ENCODE measurements around the gene MRPS25.

The MRPS25 gene

DNA sequence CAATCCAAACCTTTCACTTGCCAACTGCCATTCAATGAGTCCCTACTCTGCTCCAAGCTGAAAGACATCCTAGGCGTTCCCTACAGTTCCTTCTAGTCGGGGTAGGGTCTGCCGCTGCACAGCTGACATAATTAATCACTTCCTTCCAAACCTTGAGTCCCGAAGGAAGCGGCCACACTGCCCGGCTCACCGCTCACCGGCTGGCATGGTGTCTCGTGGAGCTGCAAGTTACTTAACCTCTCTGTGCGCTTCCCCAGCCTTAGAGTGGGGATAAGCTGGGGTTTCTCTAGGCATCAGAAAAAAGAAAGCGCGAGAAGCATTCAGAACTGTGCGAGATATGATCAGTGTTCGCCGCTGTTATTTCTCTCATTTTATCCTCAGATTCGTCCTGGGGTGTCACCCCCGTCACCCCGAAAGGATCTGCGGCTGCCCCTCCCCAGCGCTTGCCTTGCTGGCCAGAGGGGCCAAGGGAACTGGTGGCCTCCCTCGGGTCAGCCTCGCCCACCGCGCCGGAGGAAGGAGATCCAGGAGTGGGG is 748 bp downstream of the MRPS25 start:
- Mint-ChIP-seq H3K9me3 (no peaks in the 10 kb centered on the region), H3K36me3 (ENCODE audit: low read depth) (peaks cover 38% of the 10 kb centered on the region), H3K4me1 (ENCODE audit: low read depth) (peaks cover 33% of the 10 kb centered on the region), H3K27ac (peak overlapping the region; percentile 99), H3K27me3 (no peaks in the 10 kb centered on the region), H3K4me3 (peak overlapping the region; percentile 98)
- no peak for DNase-seq

DNA sequence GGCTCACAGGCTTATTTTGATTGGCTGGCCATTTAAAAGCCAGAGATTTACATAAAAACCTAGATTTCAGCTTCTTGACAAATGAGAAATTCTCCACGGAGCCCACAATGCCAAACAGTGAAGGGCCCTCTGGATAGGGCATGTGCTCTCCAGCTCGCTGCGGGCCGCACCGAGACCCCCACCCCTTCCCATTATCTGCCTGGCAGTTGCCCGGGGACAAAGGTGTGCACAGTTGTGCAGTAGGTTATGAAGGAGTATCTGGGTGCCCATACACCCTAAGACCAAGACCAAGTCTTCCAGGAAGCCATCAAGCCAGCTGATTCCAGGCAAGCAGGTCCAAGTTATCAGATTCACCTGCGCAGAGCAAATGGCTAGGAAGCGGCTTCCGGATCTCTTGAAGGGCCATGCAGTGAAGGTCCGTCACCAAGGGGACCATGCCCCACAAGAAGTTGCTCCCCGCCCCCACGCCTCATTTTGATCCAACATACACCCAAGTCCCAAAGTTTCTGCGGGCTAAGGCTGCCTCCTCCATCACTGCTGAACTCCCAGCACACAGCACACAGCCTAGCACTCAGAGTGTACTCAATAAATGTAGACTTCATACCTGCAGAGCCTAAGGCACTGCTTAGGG is 1.3 kb downstream of the MRPS25 start:
- Mint-ChIP-seq H3K27ac (peak overlapping the region; percentile 99), H3K36me3 (ENCODE audit: low read depth) (peaks cover 44% of the 10 kb centered on the region), H3K4me3 (peak overlapping the region; percentile 98), H3K9me3 (no peaks in the 10 kb centered on the region), H3K4me1 (ENCODE audit: low read depth) (peaks cover 33% of the 10 kb centered on the region), H3K27me3 (no peaks in the 10 kb centered on the region)
- no peak for DNase-seq

DNA sequence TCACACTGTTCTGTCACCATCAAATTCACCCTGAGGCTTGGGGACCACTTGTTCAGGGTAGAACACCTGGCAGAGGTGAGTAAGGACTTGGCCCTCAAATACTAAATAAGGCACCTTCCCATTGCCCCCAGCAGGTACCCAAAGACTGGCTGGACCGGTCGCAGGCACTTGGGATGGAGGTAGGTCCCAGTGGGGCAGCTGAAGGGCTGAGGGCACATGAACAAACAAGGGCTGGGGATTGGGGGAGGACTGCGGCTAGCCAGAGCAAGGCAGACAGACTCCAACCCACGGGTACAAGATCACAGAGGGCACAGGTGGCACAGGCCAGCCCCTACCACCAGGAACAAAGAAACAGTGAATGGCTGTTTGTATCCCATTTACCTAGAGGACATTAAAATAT is 1.9 kb downstream of the MRPS25 start:
- Mint-ChIP-seq H3K36me3 (ENCODE audit: low read depth) (peaks cover 50% of the 10 kb centered on the region), H3K4me1 (ENCODE audit: low read depth) (peaks cover 37% of the 10 kb centered on the region), H3K27me3 (no peaks in the 10 kb centered on the region), H3K27ac (peak overlapping the region; percentile 99), H3K4me3 (peak overlapping the region; percentile 98), H3K9me3 (no peaks in the 10 kb centered on the region)
- no peak for DNase-seq

DNA sequence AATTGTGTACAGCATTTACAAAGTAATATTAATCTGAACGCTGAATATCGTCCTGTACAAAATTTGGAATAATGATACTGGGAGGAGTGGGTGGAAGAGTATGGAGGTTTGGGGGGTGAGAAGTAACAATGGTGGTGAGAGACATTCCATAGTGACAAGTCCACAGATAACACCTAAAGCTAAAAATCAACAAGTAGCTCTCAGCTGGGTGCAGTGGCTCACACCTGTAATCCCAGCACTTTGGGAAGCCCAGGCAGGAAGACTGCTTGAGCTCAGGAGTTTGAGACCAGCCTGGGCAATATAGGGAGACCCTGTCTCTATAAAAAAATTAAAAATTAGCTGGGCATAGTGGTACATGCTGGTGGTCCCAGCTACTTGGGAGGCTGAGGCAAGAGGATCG is 5.1 kb downstream of the MRPS25 start:
- no peaks in the 10 kb centered on the region for H3K9me3 Mint-ChIP-seq
- DNase-seq, result no peak
- no peak overlapping the region for H3K4me3 Mint-ChIP-seq
- peaks cover 54% of the 10 kb centered on the region for H3K4me1 Mint-ChIP-seq (ENCODE audit: low read depth)
- H3K27me3 Mint-ChIP-seq, result no peaks in the 10 kb centered on the region
- peak overlapping the region; percentile 60 for H3K27ac Mint-ChIP-seq
- peaks cover 80% of the 10 kb centered on the region for H3K36me3 Mint-ChIP-seq (ENCODE audit: low read depth)

DNA sequence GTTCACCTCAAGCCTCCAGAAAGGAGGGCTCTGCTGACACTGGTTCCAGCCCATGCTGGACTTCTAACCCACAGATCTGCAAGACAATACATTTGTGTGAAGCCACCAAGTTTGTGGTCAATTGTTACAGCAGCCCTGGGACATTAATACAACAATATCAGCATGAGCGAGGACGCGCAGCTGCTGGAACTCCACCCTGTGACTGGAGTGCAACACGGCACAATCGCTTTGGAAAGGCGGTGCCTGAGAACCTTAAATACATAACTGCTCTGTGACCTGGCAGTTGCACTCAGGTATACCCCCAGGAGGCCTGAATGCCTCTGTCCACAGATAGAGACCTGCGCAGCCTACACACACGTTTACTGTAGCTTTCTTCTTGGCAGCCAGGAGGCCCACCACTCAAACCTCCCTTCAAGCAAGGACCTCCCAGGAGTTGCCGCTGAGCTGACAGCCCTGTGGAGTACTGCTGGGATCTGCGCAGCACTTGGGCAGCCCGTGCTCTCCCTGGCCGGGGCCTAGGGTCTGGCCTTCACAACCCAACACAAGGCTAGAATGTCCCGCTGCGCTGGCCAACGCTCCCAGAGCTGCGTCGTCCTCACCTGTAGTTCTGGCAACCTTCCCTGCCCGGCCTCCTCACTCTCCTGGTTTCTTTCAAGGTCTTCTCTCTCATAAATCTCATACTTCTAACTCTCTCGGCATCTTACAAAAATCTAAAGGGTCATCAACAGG is 8.3 kb downstream of the MRPS25 start:
- Mint-ChIP-seq H3K36me3 (ENCODE audit: low read depth) (peaks cover 91% of the 10 kb centered on the region), H3K4me1 (ENCODE audit: low read depth) (peaks cover 63% of the 10 kb centered on the region), H3K9me3 (no peaks in the 10 kb centered on the region), H3K27me3 (no peaks in the 10 kb centered on the region), H3K27ac (no peak overlapping the region), H3K4me3 (no peak overlapping the region)
- no peak for DNase-seq

DNA sequence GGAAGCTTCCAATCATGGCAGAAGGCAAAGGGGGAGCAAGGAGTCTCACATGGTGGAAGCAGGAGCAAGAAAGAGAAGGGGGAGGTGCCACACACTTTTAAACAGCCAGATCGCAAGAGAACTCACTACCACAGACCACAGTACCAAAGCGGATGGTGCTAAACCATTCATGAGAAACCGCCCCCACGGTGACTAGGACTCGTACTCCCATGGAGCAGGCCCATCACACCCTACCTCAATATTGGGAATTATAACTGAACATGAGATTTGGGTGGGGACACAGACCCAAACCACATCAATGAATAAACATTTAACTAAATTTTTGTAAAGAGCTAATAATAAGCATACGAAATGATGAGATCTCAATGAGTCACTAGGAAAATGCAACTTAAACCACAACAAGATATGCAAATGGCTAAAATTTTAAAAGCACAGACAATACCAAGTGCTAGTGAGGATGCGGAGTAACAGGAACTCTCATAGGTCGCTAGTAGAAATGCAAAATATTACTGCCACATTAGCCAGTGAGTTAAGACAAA is 10.0 kb downstream of the MRPS25 start:
- Mint-ChIP-seq H3K36me3 (ENCODE audit: low read depth) (peaks cover 98% of the 10 kb centered on the region), H3K27me3 (no peaks in the 10 kb centered on the region), H3K27ac (peak overlapping the region; percentile 91), H3K4me1 (ENCODE audit: low read depth) (peaks cover 69% of the 10 kb centered on the region), H3K9me3 (no peaks in the 10 kb centered on the region), H3K4me3 (peak overlapping the region; percentile 45)
- DNase-seq, result peak; percentile 75

DNA sequence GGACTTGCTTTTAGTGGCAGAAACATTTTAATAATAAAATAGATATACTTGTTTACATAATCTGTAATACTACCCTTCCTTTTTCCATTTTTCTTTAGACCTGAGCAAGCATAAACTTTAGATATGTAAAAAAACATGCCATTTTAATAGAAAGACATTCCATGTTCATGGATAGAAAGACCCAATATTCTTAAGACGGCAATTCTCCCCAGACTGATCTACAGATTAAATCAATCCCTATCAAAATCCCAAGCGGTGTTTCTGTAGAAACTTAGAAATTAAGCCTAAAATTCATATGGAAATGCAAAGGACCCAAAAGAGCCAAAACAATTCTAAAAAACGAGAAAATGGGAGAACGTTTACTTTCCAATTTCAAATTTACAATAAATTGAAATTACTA is 11.6 kb downstream of the MRPS25 start:
- H3K4me3 Mint-ChIP-seq, result no peak overlapping the region
- peaks cover 62% of the 10 kb centered on the region for H3K4me1 Mint-ChIP-seq (ENCODE audit: low read depth)
- peak overlapping the region; percentile 37 for H3K27ac Mint-ChIP-seq

DNA sequence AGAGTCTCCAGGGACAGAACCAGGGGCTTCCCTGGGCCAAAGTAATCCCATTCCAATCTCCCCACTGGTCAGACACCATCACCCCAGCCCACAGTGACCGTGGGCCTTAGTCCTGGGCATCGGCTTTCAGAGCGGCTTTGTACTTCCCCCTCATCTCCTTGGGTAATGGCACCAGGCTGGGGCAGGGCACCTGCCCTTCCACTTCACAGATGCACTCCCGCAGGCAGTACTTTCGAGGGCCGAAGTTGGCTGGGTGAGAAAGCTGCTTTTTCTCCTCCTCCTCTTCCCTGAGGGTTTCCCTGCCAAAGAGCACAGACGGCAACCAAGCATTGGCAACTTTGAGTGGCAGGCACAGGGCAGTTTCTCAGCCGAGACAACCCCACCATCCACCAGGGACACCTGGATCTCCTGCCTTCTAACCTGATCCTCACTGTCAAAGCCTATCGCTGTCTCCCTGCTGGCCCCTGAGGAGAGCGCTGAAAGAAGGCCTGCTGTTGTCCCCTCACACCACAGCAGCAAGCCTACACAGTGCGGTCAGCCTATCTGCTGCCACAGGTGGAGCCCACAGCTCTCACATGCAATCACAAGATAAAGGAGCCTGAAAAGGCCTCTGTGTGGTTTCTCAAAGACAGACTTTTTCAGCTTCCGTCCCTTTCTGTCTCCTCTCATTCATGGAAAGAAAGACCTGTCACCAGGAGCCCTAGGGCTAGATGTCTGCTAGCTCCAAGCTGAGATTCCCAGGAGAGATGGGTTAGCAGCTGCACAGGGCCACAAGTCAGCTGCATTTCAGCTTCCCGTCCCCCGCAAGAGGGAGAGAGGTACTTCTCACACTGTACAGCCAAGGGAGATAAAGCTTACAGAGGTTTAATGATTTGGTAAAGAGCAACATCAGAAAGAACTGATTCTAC is 12.5 kb downstream of the MRPS25 start:
- H3K9me3 Mint-ChIP-seq, result no peaks in the 10 kb centered on the region
- H3K4me1 Mint-ChIP-seq (ENCODE audit: low read depth), result peaks cover 60% of the 10 kb centered on the region
- peak overlapping the region; percentile 42 for H3K27ac Mint-ChIP-seq
- no peak overlapping the region for H3K4me3 Mint-ChIP-seq
- H3K36me3 Mint-ChIP-seq (ENCODE audit: low read depth), result peaks cover 98% of the 10 kb centered on the region
- DNase-seq, result no peak
- no peaks in the 10 kb centered on the region for H3K27me3 Mint-ChIP-seq

More for the DNA sequence above, 11.6 kb downstream of the MRPS25 start:
- DNase-seq, result no peak
- Mint-ChIP-seq H3K36me3 (ENCODE audit: low read depth) (peaks cover 98% of the 10 kb centered on the region), H3K9me3 (no peaks in the 10 kb centered on the region), H3K27me3 (no peaks in the 10 kb centered on the region)

DNA sequence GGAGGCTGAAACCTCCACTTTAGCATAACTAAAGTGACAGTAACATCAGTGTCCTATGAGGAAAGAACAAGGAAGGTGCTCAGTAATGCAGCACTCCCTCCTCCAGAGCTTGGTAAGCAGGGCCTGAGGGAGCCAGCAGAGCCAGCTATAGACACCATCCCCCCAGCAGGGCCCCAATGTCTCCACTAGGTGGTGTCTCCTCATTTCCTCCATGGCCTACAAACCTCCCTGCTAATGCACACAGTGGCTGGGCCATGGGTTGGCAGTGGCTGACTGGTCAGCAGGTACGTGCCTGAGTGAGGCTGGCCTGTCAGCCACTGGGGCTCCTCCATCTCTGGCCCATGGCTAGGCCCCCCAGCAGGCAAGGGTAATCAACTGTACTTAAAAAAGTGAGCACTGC is 13.6 kb downstream of the MRPS25 start:
- Mint-ChIP-seq H3K4me3 (no peak overlapping the region), H3K36me3 (ENCODE audit: low read depth) (peaks cover 98% of the 10 kb centered on the region), H3K27ac (peak overlapping the region; percentile 42), H3K27me3 (no peaks in the 10 kb centered on the region), H3K4me1 (ENCODE audit: low read depth) (peaks cover 49% of the 10 kb centered on the region), H3K9me3 (no peaks in the 10 kb centered on the region)
- DNase-seq, result peak; percentile 54

DNA sequence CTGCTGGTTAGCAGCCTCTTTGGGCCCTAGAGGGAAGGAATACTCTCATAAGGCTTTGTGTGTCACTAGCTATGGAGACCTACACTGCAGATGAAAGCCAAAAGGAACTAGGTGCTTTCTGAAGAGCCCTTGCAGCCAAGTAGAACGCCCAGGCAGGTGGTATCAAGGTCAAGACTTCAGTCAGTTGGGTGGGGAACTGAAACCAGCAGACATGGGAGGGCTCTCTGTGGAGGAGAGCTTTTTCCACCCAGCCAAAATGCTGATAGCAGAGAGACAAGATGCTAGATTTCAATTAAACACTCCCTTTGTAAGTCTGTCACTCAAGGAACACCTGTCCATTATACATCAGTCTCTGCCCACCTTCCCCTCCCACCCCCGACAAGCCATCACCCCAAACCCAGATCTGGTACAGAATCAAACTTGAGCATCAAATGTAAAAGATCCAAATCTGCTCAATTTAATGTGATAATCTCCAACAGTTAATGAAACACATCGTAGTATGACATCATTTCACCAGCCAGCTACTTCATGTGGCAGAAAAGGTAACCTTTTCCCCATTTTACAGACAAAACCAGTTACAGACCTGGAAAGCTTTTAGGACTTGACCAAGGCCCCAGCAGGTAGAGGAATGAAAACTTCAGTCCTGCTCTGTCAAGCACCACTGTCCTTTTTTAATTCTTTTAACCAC is 14.6 kb downstream of the MRPS25 start:
- H3K4me1 Mint-ChIP-seq (ENCODE audit: low read depth), result peaks cover 44% of the 10 kb centered on the region
- H3K27me3 Mint-ChIP-seq, result no peaks in the 10 kb centered on the region
- H3K36me3 Mint-ChIP-seq (ENCODE audit: low read depth), result peaks cover 98% of the 10 kb centered on the region
- no peaks in the 10 kb centered on the region for H3K9me3 Mint-ChIP-seq
- H3K4me3 Mint-ChIP-seq, result no peak overlapping the region
- DNase-seq, result no peak
- peak overlapping the region; percentile 80 for H3K27ac Mint-ChIP-seq

DNA sequence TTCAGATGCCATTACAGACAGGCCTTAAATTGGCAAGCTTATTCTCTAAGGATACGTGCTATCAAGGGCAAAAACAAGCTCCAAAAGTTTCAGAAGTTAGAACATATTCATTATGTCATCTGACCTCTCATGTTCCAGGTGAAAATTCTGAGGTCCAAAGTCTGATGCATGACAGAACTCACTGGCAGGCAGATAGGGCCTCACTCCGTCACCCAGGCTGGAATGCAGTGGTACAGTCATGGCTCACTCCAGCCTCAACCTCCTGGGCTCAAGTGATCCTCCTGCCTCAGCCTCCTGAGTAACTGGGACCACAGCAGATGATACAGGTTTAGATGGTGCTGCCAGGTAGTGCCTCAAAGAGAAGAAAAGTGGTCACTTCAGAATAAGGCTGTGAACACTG is 15.5 kb downstream of the MRPS25 start:
- Mint-ChIP-seq H3K9me3 (no peaks in the 10 kb centered on the region), H3K36me3 (ENCODE audit: low read depth) (peaks cover 99% of the 10 kb centered on the region), H3K27me3 (no peaks in the 10 kb centered on the region), H3K4me1 (ENCODE audit: low read depth) (peaks cover 43% of the 10 kb centered on the region), H3K4me3 (no peak overlapping the region), H3K27ac (peak overlapping the region; percentile 80)
- no peak for DNase-seq

DNA sequence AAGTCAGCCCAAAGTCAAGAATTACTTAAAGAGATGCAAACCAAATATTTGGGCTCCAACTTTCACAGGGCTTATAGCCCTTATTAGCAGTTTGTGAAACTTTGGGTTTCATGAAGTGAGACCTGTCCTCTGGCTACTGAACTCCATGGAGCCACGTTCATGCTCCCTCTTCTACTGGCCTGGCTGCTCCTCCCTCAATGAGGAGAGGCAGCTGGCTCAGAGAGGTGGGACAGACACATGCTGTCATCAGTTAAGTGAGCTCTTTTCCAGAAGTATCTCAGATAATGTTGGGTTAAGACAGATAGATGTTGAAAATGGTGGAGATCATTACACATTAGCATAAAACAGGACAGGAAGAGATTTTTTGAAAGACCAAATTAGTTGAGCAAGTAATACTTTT is 19.4 kb downstream of the MRPS25 start:
- peak overlapping the region; percentile 58 for H3K27ac Mint-ChIP-seq
- H3K4me3 Mint-ChIP-seq, result no peak overlapping the region
- no peaks in the 10 kb centered on the region for H3K9me3 Mint-ChIP-seq
- H3K36me3 Mint-ChIP-seq (ENCODE audit: low read depth), result peaks cover 100% of the 10 kb centered on the region
- H3K27me3 Mint-ChIP-seq, result no peaks in the 10 kb centered on the region
- DNase-seq, result no peak
- peaks cover 43% of the 10 kb centered on the region for H3K4me1 Mint-ChIP-seq (ENCODE audit: low read depth)

DNA sequence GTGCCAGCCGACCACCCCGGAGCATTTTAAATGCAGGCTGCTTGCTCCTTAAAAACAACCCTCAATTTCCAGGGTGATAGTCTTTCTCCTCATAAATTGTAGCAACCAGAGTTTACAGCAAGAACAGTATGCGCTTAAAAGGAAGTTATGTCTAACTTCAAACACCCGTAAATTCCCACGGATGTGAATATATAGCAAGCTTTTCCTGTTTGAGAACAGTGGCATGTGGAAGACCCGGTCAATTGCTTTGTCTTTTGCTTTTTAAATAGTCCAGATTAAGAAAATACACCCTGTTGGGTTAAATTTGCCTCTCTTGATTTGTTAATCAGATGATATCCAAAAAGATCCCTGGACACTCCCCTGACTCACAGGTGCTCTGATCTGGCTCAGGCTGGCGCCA is 20.8 kb downstream of the MRPS25 start:
- peaks cover 97% of the 10 kb centered on the region for H3K36me3 Mint-ChIP-seq (ENCODE audit: low read depth)
- H3K4me1 Mint-ChIP-seq (ENCODE audit: low read depth), result peaks cover 36% of the 10 kb centered on the region
- H3K27ac Mint-ChIP-seq, result peak overlapping the region; percentile 58
- DNase-seq, result no peak
- no peak overlapping the region for H3K4me3 Mint-ChIP-seq
- H3K27me3 Mint-ChIP-seq, result no peaks in the 10 kb centered on the region
- H3K9me3 Mint-ChIP-seq, result no peaks in the 10 kb centered on the region

All from activated T-cell treated with anti-CD3 and anti-CD28 coated beads, Interleukin-2, amount 50 U/mL, for 24 hours (primary cell).